ENCODE data around the gene SPPL3. TPM values are rescaled to one million over a fixed set of nuclear protein-coding genes. Genes with fewer than 3 reads are reported as not detected.

SPPL3 gene
- total RNA-seq, 4 donors from 2014 or later: 5.4 to 82.7 (median 23.2) TPM

DNA sequence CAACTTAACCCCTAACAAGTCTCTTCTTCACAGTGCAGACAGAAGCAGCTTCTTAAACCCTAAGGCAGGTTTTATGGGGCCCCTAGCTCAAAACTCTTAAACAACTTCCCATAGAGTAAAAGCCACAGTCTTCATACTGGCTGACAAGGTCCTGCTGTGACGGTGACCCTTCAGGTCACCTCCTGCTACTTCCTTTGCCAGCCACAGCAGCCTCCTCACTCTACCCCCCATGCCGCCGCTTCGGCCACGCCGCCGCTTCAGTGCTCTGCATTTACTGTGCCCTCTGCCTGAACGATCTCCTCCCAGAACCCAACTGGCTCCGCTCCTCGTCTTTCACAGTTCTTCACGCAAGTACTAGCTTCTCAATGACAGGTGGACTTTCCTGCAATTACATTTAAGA lies 133.1 kb downstream of the SPPL3 start:
- Histone ChIP-seq H3K4me3 (no peak overlapping the region), H3K4me1 (no peaks in the 10 kb centered on the region), H3K9me3 (no peaks in the 10 kb centered on the region), H3K36me3 (no peaks in the 10 kb centered on the region), H3K27ac (no peak overlapping the region), H3K27me3 (no peaks in the 10 kb centered on the region)
- TF ChIP-seq, protein P1, sequence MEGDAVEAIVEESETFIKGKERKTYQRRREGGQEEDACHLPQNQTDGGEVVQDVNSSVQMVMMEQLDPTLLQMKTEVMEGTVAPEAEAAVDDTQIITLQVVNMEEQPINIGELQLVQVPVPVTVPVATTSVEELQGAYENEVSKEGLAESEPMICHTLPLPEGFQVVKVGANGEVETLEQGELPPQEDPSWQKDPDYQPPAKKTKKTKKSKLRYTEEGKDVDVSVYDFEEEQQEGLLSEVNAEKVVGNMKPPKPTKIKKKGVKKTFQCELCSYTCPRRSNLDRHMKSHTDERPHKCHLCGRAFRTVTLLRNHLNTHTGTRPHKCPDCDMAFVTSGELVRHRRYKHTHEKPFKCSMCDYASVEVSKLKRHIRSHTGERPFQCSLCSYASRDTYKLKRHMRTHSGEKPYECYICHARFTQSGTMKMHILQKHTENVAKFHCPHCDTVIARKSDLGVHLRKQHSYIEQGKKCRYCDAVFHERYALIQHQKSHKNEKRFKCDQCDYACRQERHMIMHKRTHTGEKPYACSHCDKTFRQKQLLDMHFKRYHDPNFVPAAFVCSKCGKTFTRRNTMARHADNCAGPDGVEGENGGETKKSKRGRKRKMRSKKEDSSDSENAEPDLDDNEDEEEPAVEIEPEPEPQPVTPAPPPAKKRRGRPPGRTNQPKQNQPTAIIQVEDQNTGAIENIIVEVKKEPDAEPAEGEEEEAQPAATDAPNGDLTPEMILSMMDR (IDR thresholded peaks at IDR 0.05): no peak
- TF ChIP-seq POLR2A (IDR thresholded peaks at IDR 0.05): no peak
- no peak for DNase-seq
- intact Hi-C loops (cut with DNase I; ENCODE audit: low total_unique reads): no loop called here

DNA sequence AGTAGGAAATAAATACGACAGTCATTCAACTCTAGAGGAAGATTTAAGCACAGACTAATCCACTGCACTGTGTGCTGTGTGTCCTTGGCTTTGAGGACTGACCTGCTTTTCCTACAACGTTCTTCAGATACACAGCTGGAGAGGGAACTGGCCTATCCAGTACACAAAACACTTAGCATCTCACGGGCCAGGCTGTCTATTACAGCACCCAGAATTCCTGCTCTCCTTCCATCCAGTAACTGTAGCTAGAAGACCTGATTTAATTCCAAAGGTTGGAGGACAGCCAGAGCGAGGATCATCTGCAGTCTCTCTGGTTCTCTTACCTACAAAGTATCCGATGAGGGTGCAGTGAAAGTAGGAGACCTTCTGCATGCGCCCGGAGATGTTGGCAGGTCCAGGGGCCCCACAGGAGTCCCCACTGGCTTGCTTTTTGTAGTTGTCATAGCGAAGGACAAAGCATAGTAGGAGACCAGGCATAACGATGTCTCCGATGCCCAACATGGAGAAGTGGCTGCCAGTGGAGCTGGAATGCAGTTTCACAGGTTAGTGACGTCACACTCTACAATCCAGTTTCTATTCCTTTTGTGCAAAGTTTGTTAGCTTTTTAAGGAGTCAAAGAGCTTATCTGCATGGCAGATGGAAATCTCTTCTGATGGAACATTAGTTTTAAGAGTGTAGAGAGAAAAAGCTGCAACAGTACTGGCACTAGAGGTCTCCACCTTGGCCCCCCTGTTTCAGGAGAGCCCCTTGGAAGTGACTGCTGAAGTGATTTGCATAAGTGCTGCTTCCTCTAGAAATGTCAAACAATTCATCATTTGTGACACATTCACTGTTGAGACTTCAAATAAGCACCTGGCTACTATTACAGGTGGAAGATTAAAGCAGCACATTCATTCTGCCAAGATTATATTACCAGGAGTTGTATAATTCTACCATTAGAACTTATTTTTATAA lies 136.8 kb downstream of the SPPL3 start:
- DNase-seq: no peak
- H3K9me3 ChIP-seq: no peaks in the 10 kb centered on the region
- intact Hi-C loops (cut with DNase I; ENCODE audit: low total_unique reads): no loop called here
- no peaks in the 10 kb centered on the region for H3K27me3 ChIP-seq
- TF ChIP-seq, protein P1 (IDR thresholded peaks at IDR 0.05): no peak
- no peak for TF ChIP-seq POLR2A (IDR thresholded peaks at IDR 0.05)
- no peak overlapping the region for H3K4me3 ChIP-seq
- H3K27ac ChIP-seq: no peak overlapping the region
- no peaks in the 10 kb centered on the region for H3K36me3 ChIP-seq
- H3K4me1 ChIP-seq: no peaks in the 10 kb centered on the region

DNA sequence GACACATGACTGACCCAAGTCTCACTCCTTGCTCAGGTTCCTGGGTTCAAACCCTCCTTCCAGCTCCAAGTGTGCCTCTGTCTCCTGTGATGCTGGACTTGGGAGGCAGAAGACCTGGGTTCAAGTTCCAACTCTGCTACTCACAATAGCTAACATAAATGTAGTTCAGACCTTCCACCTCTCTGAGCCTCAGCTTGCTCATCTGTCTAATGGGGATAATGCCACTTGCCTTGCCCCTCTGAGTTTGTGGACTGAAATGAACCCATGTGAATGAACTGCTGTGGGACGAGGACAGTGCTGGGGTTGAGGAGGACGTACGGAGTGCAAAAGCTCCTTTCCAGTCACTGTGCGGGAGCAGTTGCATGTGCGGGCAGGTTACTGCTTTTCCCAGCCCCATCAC lies 137.6 kb downstream of the SPPL3 start:
- intact Hi-C loops (cut with DNase I; ENCODE audit: low total_unique reads): no loop called here
- Histone ChIP-seq H3K9me3 (no peaks in the 10 kb centered on the region), H3K27ac (no peak overlapping the region), H3K27me3 (no peaks in the 10 kb centered on the region), H3K36me3 (no peaks in the 10 kb centered on the region), H3K4me3 (no peak overlapping the region), H3K4me1 (no peaks in the 10 kb centered on the region)
- TF ChIP-seq, protein P1 (IDR thresholded peaks at IDR 0.05): no peak
- TF ChIP-seq POLR2A (IDR thresholded peaks at IDR 0.05): no peak
- DNase-seq: no peak

DNA sequence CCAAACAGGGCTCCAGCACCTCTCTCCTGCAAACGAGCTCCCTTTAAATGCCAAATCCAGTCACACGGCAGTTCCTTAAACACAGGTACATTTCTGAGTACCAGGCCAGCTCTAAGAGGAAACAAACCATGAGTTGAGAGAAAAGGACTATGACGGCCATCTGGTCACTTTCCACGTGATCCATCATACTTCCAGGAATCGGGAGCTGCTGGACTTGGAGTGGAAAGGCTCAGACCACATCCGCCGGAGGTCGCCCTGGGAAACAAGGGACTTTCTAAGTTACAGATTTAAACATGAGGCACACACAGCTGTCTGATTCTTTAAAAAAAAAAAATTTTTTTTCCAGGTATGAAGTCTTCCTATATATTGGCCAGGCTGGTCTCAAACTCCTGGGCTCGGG lies 139.3 kb downstream of the SPPL3 start:
- Histone ChIP-seq H3K27me3 (no peaks in the 10 kb centered on the region), H3K36me3 (no peaks in the 10 kb centered on the region), H3K27ac (no peak overlapping the region), H3K4me1 (no peaks in the 10 kb centered on the region), H3K9me3 (no peaks in the 10 kb centered on the region), H3K4me3 (no peak overlapping the region)
- no peak for TF ChIP-seq POLR2A (IDR thresholded peaks at IDR 0.05)
- TF ChIP-seq, protein P1 (IDR thresholded peaks at IDR 0.05): no peak
- DNase-seq: no peak
- intact Hi-C loops (cut with DNase I; ENCODE audit: low total_unique reads): no loop called here

DNA sequence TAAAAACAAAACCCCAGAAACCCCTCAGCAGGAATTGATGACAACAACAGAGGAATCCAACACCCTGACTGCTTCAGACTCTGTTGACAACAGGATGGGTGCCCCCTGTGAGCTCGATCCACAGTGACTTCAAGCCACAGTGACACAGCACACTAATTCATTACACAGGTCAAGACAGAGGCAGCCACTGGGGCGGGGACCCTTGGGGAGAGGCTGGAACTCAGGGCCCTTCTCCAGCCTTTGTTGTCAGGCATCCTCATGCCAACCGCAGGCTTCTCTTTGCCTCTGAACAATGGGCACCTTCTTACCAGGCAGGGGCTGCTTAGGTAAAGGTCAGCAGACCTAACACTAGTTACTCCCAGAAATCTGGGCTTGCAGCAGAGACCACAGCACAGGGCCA lies 140.9 kb downstream of the SPPL3 start:
- Histone ChIP-seq H3K4me3 (no peak overlapping the region), H3K4me1 (no peaks in the 10 kb centered on the region), H3K36me3 (no peaks in the 10 kb centered on the region), H3K27me3 (no peaks in the 10 kb centered on the region), H3K9me3 (no peaks in the 10 kb centered on the region), H3K27ac (no peak overlapping the region)
- intact Hi-C loops (cut with DNase I; ENCODE audit: low total_unique reads): no loop called here
- DNase-seq: no peak
- TF ChIP-seq, protein P1 (IDR thresholded peaks at IDR 0.05): no peak
- TF ChIP-seq POLR2A (IDR thresholded peaks at IDR 0.05): no peak
